Measurements from ENCODE around the gene ADCY9. TPM values are rescaled to one million over a fixed set of nuclear protein-coding genes. Genes with fewer than 3 reads are reported as not detected.

The ADCY9 gene
- polyA plus RNA-seq, 1 donor from 2014 or later: 6.3 TPM

- H3K79me2 ChIP-seq (replicated peaks; ENCODE audit: insufficient read depth, low read length): no peaks in the 10 kb centered on the region
Measured at GRCh38 chr16:4087099-4087885, 28.9 kb downstream of the ADCY9 start.

GRCh38 chr16:4086153-4086552 lies 30.1 kb downstream of the ADCY9 start:
- no peaks in the 10 kb centered on the region for H3K79me2 ChIP-seq (replicated peaks; ENCODE audit: insufficient read depth, low read length)
- H3K9me3 ChIP-seq (ENCODE audit: low read length): no peaks in the 10 kb centered on the region
- no peak overlapping the region for H3K4me2 ChIP-seq (ENCODE audit: low read length)
- H3F3A ChIP-seq (ENCODE audit: insufficient read depth, low read length, poor library complexity, severe bottlenecking): no peaks in the 10 kb centered on the region
- no peak overlapping the region for H3K27ac ChIP-seq (ENCODE audit: low read length)
- no peak overlapping the region for H3K4me3 ChIP-seq (ENCODE audit: low read length)
- H2AFZ ChIP-seq (ENCODE audit: low read depth, low read length): no peak overlapping the region
- no peak overlapping the region for H3K9ac ChIP-seq (ENCODE audit: low read length)
- no peaks in the 10 kb centered on the region for H3K9me2 ChIP-seq (ENCODE audit: insufficient read depth, low read length)
- no peaks in the 10 kb centered on the region for H3K27me3 ChIP-seq (ENCODE audit: insufficient read depth, low read depth, low read length)
- H4K20me1 ChIP-seq (ENCODE audit: insufficient read depth): no peaks in the 10 kb centered on the region
- H3K36me3 ChIP-seq (ENCODE audit: insufficient read depth, low read length): no peaks in the 10 kb centered on the region
- TF ChIP-seq SMC3 (conservative IDR thresholded peaks at IDR 0.05; ENCODE audit: poor library complexity) (no peak), CTCF (IDR thresholded peaks at IDR 0.05; ENCODE audit: poor library complexity, severe bottlenecking) (no peak), EP300 (conservative IDR thresholded peaks at IDR 0.05; ENCODE audit: poor library complexity, severe bottlenecking) (no peak), REST (IDR thresholded peaks at IDR 0.05; ENCODE audit: borderline replicate concordance) (no peak)

More at GRCh38 chr16:4087099-4087885, 28.9 kb downstream of the ADCY9 start:
- Histone ChIP-seq H3K4me3 (ENCODE audit: low read length) (no peak overlapping the region), H3K27me3 (ENCODE audit: insufficient read depth, low read depth, low read length) (no peaks in the 10 kb centered on the region), H2AFZ (ENCODE audit: low read depth, low read length) (no peak overlapping the region), H3K27ac (ENCODE audit: low read length) (no peak overlapping the region), H4K20me1 (ENCODE audit: insufficient read depth) (no peaks in the 10 kb centered on the region), H3K9ac (ENCODE audit: low read length) (no peak overlapping the region), H3K9me3 (ENCODE audit: low read length) (no peaks in the 10 kb centered on the region), H3K36me3 (ENCODE audit: insufficient read depth, low read length) (no peaks in the 10 kb centered on the region), H3F3A (ENCODE audit: insufficient read depth, low read length, poor library complexity, severe bottlenecking) (no peaks in the 10 kb centered on the region), H3K4me2 (ENCODE audit: low read length) (no peak overlapping the region), H3K9me2 (ENCODE audit: insufficient read depth, low read length) (no peaks in the 10 kb centered on the region)
- TF ChIP-seq MXI1 (conservative IDR thresholded peaks at IDR 0.05; ENCODE audit: poor library complexity, severe bottlenecking): no peak
- TF ChIP-seq EP300 (conservative IDR thresholded peaks at IDR 0.05; ENCODE audit: poor library complexity, severe bottlenecking): no peak
- TF ChIP-seq RAD21 (conservative IDR thresholded peaks at IDR 0.05): no peak
- TF ChIP-seq EZH2 (IDR thresholded peaks at IDR 0.05; ENCODE audit: borderline replicate concordance, insufficient read depth, low read length, poor library complexity, severe bottlenecking): no peak
- TF ChIP-seq REST (IDR thresholded peaks at IDR 0.05; ENCODE audit: borderline replicate concordance): no peak
- TF ChIP-seq POLR2AphosphoS5 (IDR thresholded peaks at IDR 0.05): no peak
- no peak for TF ChIP-seq CTCF (IDR thresholded peaks at IDR 0.05; ENCODE audit: poor library complexity, severe bottlenecking)
- TF ChIP-seq SMC3 (conservative IDR thresholded peaks at IDR 0.05; ENCODE audit: poor library complexity): no peak
- TF ChIP-seq TAF1 (IDR thresholded peaks at IDR 0.05; ENCODE audit: low read depth): no peak

Measured in neural cell (in vitro differentiated cells).